ENCODE measurements around the gene TLR9. TPM values are rescaled to one million over a fixed set of nuclear protein-coding genes. Genes with fewer than 3 reads are reported as not detected.

The TLR9 gene
- total RNA-seq, 1 donor from 2014 or later: under 0.01 TPM

- no peak for DNase-seq
These were observed 22.1 kb upstream of the TLR9 start for GRCh38 chr3:52247409-52248164.

GRCh38 chr3:52246728-52247408 is 21.4 kb upstream of the TLR9 start:
- DNase-seq: no peak

DNA sequence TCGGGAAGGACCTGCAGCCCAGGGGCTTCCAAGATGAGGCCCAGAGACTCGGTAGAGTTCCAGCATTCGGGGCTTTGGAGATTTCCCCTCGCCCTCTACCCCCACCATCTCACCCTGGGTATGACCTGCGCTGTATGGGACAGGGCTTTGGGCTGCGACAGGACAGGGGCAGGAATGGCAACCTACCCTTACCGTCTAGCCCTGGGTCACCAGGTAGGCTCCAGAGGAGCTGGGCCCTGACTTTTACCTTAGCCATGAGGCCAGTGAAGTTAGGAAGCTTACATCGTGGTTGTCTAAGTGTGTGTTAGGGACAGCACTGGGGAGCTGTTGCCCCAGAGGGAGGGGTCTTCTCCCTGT is 20.8 kb upstream of the TLR9 start:
- DNase-seq: no peak

GRCh38 chr3:52245322-52246263 is 20.1 kb upstream of the TLR9 start, which contains the start of gene PPM1M:
PPM1M (plus strand) TSS chr3:52245759; CDS start chr3:52245825, 66 bp downstream.
- no peak for DNase-seq

DNA sequence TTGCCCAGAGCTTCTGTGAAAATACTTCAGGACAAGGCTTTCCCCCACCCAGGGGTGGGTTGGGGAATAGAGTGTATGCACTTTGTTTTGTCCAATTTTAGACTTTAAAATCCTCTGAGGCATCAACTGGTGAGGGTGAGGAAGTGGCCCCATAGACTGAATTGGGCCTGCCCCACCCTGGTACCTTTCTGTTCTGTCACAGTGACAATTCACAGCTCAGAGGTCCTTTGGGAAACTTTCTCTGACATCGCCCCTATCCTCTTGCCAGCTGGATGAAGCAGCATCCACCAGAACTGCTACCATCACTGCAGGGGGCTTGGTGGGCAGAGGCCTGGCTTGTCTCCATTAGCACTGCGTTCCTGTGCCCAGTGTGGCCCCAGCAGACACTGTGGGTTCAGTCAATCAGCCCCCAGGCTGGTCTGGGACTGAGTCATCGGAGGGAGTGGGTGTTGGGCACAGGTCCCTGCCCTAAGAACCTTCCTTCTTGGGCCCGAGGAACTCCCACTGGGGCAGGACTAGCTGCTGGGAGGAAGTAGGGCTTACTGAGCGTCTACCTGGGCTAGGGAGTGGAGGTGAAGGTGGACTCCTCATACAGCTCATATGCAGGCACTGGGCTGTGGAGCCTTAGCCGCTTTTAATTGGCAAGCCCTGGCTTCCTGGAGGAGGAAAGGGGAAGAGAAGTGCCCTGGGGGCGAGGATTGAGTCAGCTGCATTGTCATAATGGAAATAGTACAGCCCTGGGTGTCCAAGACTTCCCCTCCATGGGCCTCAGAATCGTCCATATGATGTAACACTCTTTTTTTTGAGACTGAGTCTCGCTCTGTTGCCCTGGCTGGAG is 18.6 kb upstream of the TLR9 start:
- no peak for DNase-seq

DNA sequence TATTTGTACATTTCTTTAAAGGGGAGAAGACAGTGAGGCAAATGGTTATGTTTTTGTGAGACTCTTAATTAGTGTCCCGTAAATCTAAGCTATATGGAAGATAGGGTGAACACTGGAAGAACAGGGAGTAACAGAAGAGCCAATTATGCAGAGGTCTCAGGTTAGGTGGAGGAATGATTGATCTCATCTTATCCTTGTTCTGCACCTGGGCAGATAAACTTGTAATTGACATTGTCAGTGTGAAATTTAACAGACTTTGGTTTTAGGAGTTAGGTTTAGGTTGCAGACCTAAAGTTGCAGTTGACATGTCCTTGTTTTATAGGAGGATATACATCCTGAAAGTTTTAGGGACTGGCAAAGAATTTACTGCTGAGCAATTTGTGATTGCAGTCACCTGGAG is 16.6 kb upstream of the TLR9 start:
- no peak for DNase-seq

DNA sequence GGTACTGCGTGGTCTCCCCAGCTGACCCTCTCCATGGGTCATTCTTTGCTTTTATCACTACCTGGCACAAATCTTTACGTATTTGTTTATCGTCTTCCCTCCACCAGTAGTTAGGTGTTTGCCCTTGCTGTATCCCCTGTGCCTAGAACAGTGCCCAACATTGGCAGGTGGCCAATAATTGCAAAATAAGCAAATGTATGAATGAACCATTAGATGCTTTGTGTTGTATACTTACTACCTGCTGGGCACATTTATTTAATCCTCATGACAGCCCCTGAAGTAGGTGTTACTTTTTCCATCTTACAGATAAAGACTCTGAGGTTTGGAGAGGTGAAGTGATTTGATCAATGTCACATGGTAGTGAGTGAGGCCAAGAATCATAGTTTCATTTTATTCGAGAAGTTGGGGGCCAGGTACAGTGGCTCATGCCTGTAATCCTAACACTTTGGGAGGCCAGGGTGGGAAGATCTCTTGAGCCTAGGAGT is 15.5 kb upstream of the TLR9 start:
- DNase-seq: no peak

- DNase-seq: peak; percentile 49
These were observed 14.8 kb upstream of the TLR9 start for GRCh38 chr3:52240059-52240885.

- DNase-seq: peak; percentile 69
These were observed 13.6 kb upstream of the TLR9 start, which contains the start of gene TWF2 for GRCh38 chr3:52238761-52239701. TWF2 (minus strand) TSS chr3:52239158; CDS start chr3:52239016, 142 bp downstream.

- no peak for DNase-seq
These were observed 12.8 kb upstream of the TLR9 start for GRCh38 chr3:52238193-52238760.

GRCh38 chr3:52237657-52238172 is 12.3 kb upstream of the TLR9 start:
- DNase-seq: peak; percentile 53

GRCh38 chr3:52237006-52237656 is 11.7 kb upstream of the TLR9 start:
- DNase-seq: no peak

- no peak for DNase-seq
These were observed 11.0 kb upstream of the TLR9 start for GRCh38 chr3:52236424-52236886.

DNA sequence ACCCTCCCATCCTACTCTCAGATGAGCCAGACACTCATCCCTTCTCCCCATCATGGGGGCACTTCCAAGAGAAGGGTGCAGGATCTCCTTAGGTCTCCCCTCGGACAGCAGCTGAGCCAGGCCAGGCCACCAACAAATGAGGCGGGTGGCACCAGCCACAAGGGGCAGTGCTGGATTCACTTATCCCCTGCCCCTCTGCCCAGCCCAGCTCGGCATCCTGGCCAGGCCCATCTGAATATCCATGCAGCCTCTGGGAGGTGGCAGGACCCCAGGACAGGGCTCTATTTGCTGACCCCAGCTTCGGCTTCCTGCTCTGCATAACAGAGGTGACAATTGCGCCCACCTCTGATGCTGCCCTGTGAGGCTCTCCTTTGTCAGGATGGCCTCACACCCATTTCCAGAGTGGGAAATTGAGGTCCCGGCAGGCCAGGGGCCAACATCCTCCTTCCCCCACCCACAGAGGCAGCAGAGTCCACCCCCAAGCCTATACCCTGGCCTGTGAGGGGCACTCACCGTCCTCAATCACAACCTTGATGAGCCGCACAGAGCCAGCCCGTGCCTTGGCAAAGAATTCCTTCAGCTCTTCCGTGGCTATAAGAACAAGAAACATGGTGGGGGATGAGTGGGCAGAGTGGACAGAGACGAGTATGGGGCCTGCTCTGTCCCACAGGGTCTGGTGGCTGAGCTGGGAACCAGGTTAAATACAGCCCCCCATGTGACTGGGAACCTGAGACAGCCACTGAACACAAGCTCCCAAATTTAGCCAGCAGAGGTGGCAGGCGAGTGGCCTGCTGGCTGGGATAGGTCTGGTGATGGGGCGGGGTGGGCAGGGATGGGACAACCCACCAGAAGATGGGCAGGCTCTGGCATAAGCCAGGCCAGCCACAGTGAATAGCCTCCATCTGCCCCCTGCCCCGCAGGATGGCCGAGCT is 9.3 kb upstream of the TLR9 start:
- DNase-seq: no peak

DNA sequence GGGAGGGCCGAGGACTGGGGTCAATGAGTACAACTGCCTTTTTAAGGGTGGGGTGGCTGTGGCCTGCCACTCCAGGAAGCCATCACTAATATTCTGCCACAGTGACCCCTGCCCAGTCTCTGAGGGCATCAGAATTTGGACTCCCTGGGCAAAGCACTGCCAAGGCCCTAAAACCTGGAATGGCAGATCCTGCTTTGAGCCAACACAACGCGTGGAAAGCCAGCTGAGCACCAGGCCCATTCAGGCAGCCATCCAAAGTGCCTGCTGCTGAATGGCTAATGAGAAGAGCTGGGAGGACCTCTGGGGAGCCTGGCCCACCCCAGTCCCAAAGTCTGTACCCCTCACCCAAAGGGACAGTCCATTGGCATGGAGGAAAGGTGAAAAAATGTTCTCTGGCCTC is 8.5 kb upstream of the TLR9 start:
- no peak for DNase-seq

DNA sequence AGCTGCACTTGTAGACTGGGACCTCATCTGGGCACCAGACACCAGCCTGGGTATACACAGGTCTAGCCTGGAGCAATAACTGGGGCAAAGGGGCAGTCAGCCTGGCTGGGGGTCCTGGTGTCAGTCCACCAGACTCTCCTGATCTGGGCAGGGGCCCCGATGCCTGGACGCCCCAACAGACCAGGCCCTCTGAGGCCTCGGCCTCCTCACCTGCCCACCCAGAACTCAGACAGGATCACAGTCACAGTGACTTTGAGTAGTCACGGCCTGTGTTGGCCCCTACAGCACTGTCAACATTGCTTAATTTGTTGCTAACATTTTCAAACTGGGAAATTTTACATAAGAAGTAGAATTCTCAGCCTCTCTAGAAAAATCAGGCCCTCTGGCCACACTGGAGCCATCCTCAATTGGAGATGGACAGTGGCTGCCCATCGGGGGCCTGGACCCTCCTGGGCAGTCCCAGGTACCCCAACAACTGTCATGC is 7.7 kb upstream of the TLR9 start:
- no peak for DNase-seq
